GM19043 (cell line): Measurements from ENCODE around the gene ALG12.
"Not testable (repeated sequence)": the region's sequence is repeated elsewhere in the genome, so short reads cannot be mapped to it uniquely, and the experiment has no call there.

Source experiments
- ATAC-seq: cut with Tn5 transposase; IDR thresholded peaks from one replicate; pipeline ENCODE4 v1.9.1; 2021; ENCODE audit warnings: low read depth; ENCODE audit not compliant: unreplicated experiment

Gene ALG12

DNA sequence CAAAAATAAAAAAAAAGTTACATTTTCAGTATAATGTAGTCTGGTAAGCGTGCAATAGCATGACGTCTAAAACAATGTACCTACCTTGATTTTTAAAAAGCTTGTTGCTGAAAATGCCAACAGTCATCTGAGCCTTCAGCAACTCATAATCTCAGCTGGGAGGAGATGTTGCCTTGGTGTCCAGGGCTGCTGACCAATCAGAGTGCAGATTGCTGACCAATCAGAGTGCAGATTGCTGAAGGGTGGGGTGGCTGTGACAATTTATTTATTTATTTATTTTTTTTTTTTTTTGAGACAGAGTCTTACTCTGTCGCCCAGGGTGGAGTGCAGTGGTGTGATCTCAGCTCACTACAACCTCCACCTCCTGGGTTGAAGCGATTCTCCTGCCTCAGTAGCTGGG is 46.8 kb downstream of the ALG12 start:
- no peak for ATAC-seq

DNA sequence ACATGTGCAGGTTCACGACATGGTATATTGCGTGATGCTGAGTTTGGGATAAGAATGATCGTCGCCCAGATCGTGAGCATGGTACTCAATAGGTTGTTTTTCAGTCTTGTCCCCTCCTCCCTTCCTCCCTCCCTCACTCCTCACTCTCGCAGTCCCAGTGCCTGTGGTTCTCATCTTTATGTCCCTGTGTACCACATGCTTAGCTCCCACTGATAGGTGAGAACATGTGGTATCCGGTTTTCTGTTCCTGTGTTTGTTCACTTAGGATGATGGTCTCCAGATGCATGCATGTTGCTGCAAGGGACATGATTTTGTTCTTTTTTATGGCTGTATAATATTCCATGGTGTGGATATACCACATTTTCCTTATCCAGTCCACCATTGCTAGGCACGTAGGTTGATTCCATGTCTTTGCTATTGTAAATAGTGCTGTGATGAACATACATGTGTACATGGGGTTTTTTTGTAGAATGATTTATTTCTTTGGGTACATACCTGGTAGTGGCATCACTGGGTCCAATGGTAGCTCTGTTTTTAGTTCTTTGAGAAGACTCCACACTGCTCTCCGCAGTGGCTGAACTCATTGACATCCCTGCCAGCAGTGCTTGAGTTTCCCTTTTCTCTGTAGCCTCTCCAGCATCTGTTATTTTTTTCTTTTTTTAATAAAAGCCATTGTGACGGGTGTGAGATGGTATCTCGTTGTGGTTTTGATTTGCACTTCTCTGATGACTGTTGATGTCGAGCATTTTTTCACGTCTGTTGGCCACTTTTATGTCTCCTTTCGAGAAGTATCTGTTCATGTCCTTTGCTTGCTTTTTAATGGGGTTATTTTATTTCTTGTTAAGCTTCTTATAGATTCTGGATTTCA is 48.2 kb downstream of the ALG12 start:
- ATAC-seq = no peak

DNA sequence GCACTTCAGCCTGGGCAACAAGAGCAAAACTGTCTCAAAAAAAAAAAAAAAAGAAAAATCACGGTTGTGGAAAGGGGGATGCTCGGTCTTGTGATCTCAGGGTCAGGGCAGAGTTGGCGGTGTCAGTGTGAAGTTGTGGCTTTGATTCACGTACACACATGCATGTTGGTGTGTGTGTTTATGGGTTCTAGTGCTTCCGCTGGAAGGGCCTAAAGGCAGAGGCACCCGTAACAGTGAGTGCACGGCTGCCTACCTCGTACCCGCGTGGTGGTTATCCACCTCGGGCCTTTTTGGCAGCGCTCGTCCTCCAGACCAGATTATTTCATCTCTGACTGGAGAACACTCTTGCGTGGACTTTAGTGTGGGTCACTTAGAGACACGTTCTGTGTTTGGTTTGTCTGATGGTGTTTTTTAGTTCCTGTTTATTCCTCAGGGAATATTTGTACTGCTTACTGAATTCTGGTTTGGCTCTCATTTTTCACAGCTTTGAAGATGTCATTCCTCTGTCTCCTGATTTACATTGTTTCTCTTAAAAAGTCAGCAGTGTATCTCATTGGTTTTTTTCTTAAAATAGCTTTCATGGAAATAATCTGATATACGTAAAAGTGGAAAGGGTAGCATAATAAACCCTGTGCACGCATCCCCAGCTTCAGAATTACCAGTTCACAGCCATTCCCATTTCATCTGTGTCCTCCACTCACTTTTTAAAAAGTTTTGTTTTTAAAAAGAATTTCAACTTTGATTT is 49.0 kb downstream of the ALG12 start:
- ATAC-seq = no peak

DNA sequence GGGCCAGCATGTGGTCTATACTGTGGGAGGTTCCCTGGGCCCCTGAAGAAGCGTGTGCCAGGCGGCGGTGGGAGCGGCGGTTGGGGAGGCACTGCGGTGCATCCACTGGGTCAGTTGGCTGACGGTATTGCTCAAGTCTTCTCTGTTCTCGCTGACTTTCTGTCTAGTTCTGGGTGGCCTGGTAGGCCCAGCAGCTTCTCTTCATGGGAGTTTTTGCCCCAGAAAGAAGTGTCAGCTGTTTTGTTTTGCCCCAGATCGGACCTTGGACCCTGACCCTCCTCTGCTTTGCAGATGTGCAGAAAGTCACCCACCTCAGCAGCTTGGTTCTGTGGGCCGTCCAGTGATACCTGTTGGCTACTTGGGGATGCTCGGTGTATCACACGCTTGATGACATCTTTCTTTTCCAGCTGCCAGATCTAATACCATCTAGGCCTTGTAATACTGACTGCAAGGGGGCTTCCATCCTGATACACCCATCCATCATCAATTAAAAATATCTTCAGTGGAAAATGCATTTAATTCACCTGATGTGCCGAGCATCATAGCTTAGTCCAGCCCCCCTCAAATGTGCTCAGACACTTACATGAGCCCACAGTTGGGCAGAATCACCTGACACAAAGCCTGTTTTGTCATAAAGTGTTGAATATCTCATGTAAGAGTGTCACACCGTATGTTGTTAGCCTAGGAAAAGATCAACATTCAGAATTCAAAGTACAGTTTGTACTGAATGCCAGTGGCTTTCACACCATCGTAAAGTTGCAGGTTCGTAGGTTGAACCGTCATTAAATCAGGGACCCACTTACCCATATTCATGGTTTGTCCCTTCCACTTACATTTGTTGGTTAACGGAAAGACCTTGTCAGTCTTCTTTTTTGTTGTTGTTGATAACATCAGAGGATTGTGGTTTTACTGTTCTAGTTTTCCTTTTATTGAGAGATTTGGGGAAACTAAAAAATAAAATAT is 50.7 kb downstream of the ALG12 start:
- no peak for ATAC-seq

DNA sequence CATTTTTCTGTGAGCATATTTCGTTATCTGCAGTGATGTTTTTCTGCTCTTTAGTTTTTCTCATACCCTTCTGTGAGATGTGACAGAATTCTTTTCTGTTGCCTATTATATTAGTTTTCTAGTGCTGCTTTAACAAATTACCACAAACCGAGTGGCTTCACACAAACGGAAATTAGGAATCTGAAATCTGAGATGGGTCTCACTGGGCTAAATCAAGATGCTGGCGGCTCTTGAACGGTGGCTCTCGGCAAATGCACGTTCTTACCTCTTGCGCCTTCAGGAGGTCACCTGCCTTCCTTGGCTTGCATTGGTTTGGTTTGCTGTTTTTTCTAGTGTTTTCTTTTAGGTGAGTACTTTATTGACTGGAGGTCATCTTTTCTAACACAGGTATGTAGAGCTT is 51.6 kb downstream of the ALG12 start:
- ATAC-seq = no peak

DNA sequence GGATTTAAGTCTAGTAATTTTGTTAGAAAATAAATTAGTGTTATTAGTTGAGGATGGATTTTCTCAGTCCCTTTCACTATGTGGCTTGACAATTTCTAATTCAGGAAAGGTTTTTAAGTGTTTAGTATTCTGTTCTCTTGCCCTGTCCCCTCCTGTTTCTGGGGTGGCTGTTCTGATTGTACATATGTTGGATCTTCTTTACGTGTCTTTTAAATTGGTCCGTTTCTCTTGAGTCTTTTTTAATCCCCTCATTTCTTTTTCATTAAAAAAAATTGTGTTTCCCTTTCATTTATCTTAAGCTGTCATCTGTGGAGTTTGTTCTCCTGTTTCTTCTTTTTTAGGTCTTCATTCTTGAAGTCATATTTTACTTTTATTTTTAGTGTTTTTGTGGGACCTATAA is 52.1 kb downstream of the ALG12 start:
- no peak for ATAC-seq

DNA sequence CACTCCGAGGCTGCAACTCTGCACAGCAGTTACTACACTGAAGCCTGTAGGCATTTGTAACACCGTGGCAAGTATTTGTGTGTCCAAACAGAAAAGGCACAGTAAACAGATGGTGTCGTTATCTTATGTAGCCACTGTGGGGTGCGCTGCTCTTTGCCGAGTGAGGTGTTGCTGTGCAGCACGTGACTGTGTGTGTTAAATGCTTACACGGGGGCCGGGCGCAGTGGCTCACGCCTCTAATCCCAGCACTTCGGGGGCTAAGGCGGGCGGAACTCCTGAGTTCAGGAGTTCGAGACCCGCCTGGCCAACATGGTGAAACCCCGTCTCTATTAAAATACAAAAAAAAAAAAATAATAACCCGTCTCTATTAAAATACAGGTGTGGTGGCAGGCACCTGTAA is 53.1 kb downstream of the ALG12 start:
- no peak for ATAC-seq

DNA sequence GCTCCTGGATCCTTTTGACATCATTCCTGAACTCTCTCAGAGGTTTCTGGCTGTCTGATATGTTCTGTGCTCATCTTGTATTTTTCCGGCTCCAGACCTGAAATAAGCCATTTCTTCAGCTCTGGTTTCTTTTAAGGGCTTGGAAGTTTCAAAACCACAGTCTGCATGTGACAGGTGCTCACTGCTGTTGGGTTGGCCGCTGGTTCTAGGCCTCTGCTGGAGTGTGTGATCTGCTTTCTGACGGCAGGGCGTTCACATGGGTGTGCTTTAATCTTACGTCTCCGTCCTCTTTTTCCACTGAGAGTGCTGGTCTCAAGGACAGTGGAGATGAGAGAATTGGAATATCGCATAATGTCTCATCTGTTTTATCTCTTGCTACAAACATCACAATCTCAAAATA is 54.3 kb downstream of the ALG12 start:
- ATAC-seq = no peak

DNA sequence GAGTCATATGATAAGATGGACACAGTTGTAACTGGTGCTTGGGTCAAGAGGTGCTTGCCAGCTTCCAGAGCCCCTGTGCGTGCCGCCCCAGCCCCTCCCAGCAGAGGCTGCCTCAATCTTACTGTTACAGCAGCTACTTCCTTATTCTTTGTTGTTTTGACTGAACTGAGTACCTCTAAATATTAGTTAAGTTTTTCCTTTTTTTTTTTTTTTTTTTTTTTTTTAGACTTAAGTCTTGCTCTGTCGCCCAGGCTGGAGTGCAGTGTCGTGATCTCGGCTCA is 55.8 kb downstream of the ALG12 start:
- ATAC-seq = no peak

DNA sequence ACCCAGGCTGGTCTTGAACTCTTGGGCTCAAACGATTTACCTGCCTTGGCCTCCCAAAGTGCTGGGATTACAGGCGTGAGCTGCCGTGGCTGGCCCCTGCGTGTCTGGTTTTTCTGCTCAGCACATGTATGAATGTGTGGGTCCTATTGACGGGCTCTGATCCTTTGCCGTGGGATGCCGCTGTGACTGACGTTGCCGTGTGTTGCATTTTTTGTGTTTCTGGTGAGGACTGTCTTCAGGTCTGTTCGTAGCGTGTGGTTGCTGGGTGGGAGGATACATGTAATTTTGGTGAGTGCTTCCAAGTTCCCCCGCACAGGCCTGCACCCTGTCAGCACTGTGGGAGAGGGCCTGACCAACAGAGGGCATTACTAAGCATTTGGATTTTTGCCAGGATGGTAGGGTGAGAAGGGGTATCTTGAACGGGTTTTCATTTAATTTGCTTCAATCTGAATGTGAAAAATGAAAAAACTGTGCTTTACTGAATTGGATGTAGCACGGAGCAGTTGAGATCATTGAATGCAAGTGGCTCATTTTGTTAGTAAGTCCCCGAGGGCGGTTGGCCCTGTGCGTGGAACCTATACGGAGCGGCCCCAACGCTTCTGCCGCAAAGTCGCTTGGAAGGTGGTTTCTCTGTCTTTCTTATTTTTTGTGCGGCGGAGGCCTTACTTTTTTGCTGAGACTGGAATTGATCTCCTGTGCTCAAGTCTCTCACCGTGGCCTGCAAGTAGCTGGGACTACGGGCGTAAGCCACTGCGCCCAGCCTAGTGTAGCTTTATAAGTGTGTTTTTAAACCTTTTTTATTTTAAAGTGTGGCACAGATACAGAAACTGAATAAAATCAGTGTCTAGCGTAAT is 56.4 kb downstream of the ALG12 start:
- no peak for ATAC-seq

DNA sequence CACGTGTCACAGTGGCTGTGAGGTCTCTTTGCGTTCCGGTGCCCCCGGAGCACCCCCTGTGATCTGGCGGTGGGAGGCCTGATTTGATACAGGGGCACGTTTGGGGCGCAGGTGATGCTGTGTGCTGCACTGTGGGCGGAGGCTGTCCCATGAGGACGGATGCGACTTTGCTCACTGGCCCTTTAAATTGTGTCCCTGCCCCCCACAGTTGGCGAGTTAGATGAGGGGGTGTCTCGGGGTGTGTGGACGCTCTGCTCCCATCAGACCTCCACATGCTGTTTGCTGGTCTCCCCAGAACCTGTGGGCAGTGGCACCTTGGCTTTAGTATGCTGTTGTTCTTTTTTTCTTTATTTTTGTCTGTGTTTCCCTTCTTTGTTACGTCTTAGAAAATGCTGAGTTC is 59.4 kb downstream of the ALG12 start:
- ATAC-seq = no peak

DNA sequence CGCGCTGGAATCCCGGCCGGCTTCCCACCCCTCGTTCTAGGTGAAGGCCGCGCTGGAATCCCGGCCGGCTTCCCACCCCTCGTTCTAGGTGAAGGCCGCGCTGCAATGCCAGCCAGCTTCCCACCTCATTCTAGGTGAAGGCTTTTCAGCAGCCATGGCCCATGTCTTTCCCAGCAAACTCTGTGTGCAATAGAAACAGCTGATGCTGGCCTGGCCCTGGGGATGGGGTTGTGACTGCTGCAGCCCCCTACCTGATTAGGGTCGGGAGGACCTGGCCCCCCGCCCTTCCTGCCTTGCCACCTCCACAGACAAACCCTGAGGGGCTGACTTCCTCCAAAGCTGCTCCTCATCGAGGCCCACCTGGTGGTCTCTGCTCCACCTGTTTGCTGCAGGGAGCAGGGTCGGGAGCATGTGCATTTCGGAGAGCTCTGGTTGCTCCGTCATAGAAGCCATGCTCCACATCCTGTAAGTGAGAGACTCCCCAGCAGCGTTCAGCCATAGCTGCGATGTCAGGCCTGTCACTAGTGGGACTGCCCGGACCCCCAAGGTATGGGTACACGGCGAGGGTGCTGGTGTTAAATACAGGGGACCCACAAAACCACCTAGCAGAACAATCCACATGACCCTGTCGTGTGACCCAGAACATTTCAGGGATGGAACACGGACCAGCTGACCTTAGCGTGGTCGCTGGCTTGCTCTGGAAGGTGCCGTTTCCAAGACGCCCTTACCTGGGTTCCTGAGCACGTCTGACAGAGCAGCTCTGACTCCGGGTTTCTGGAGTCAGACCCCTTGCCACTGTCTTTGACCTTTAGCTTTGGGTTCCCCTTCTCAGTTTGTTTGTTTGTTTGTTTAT is 61.2 kb downstream of the ALG12 start:
- no peak for ATAC-seq

DNA sequence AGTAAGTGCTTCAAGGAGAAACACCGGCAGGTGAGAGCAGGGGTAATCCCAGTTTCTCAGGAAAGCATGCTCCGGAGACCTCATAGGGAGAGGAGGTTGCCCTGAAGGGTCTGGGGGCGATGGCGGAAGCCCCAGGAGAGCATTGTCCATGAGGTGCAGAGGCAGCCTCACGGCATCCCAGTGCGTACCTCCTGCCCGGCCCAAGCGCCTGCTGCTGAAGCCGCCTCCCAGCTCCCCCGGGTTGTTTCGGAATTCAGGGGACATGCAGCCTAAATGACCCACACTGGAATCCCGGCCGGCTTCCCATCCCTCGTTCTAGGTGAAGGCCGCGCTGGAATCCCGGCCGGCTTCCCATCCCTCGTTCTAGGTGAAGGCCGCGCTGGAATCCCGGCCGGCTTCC is 61.9 kb downstream of the ALG12 start:
- no peak for ATAC-seq

DNA sequence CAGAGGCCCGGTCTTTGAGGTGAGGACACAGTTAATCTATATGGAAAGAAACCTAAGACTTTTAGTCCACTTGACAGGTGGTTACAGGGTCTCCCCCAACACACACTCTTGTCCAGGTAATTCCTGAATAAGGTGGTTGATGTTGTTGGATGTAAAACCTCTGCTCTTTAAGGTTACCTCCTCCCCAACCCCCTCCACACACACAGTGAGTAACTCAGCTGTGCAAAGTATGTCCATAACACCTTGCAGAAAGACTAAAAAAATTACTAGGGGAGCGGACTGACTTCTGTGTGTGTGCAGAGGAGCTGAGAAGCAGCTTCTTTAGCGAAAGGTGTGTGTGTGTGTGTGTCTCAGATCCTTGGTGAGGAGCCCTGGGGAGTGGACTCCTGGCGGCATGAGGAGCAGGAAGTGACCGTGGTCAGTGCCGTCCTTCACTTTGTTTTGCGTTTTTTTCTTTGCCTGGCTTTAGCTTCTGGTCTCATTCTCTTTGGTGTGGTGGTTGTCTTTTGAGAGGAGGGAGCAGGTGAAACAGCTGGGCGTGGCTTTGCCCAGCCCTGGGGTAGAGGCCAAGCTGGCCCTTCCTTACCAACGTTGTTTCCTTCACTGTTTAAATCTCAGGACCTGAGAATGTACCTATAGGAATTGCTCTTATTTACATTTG is 62.9 kb downstream of the ALG12 start:
- no peak for ATAC-seq

DNA sequence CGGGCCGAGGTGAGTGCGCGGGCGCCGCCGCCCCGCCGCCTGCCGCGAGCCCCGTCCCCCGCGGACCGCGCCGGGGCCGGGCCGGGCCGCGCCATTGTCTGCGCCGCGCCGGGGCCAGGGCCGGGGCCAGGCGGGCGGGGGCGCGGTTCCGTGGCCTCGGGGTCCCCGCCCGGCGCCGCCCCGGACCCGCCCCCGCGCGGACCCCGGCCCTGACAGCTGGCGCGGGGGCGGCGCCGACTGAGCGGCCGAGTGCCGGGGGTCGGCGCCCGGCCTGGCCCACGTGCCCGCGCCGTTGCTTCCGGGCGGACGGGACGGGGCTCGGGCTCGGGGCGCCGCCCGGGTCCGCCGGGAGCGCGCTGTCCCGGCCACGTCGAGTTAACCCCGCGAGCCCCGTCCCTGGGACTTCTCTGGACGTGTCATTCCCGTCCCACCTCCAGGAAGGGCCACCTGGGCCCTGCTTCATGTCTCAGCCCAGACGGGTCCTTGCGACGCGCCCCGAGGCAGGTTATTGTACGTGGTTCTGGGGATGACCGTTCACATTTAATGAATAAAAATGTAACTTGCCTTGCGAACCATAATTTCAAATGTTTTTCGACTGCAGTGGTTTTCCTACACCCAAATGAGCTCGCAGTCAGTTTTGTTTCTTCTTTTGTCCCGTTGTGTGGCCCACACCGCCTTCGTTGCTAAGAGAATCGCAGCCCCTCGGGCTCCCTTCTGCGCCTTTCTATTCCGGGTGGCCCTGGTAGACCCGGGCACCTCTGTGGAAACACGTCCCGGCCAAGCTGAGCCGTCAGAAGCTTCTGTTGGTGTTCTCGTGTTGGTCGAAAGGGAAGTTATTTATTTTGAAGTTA is 64.0 kb downstream of the ALG12 start:
- ATAC-seq = peak; percentile 26

DNA sequence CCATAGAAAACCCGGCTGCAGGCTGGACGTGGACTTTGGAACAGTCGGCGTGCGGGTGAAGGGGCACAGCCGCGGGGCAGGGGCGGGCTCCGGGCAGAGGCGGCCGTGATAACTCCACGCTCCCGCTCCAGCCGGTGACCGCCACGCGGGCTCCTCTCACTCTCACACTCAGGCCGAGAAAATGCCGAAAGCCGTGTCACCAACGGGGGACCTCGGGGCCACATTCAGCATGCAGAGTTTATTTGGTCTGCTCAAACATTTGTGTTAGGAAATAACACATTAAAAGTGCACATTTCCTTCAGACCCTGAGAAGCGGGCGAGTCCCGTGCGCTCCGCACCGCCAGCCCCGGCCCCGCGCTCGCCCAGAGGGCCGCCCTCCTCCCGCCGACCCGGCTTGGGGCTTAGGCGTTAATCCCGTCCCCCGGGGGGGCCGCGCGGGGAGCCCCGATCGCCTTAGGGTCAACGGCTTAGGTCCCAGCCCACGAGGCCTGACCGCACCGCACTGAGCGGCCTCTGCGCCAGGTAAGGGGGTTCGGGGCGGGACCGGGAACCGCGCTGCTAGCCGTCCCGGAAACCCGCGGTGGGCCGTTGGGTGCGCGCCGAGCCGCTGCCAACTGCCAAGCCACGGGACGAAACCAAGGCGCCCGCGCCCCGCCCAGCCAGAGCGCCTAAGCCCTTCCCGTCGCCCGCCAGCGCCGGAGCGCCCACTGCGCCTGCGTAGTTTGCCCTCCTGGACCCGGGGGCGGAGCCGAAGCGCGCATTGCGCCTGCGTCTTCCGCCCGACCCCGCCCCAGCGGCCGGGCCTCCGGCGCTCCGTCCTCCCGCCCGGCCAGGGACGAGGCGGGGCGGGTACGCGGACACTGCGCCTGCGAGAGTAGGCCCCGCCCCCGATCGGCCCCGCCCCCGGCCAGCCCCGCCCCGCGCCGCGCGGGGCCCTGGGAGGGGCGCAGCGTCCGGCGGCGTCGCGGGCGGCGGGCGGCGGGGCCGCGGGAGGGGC is 65.0 kb downstream of the ALG12 start, which contains the start of gene ZBED4:
Gene ZBED4 (plus strand): TSS at position 947 of the 997 bp plus-strand sequence. CDS start 29,819 bp downstream, outside the sequence.
- ATAC-seq = peak; percentile 69

DNA sequence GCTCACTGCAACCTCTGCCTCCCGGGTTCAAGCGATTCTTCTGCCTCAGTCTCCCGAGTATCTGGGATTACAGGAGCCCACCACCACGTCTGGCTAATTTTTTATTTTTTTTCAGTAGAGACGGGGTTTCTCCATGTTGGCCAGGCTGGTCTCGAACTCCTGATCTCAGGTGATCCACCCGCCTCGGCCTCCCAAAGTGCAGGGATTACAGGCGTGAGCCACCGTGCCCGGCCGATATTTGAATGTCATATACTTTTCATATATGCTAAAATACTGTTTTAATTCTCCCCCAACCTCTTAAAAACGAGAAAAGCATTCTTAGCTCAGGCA is 65.7 kb downstream of the ALG12 start:
- not testable (repeated sequence) for ATAC-seq
